ENCODE measurements around the gene RPS6KA5. TPM values are rescaled to one million over a fixed set of nuclear protein-coding genes. Genes with fewer than 3 reads are reported as not detected.
A peak's percentile ranks its signal among the peaks of the same experiment; 100 is the strongest.

The RPS6KA5 gene
- total and polyA plus RNA-seq, 9 of the 15 experiments (the other 6 are each of a cell fraction or from before 2014, with no cell fraction given): 0.88 to 7.7 (median 4.7) TPM

DNA sequence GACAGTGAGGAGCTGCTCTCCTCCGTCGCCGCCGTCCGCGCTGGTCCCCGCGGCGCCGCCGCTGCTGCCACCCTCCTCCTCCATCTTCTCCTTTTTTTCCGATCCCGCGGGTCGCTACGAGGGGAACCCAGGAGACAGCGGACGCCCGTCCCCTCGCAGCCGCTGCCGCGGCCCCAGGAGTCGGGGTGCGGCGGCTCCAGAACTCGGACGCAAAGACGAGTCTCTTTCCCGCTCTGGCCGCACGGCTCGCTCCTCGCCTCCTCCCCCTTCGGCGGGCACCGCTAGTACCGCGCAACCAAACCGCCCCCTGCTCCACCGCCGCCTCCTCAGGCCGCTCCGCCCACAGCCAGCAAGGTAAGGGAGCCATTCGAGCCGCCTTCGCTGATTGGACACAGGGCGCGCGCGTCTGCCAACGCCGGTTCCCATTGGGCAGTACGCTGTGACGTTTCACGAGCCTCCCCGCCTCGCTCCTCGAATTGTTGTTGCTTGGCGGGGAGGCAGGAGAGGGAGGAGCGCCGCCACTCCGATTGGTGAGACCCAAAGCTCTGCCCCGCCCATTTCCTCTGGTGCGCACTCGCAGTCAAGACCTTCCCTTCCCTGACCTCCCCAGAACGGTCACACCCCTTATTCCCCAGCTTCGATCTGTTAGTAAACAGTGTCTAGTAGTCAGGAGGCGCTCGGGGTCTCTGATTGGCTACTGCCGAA is at the start of gene RPS6KA5 (continued):
- TF ChIP-seq, protein P1, sequence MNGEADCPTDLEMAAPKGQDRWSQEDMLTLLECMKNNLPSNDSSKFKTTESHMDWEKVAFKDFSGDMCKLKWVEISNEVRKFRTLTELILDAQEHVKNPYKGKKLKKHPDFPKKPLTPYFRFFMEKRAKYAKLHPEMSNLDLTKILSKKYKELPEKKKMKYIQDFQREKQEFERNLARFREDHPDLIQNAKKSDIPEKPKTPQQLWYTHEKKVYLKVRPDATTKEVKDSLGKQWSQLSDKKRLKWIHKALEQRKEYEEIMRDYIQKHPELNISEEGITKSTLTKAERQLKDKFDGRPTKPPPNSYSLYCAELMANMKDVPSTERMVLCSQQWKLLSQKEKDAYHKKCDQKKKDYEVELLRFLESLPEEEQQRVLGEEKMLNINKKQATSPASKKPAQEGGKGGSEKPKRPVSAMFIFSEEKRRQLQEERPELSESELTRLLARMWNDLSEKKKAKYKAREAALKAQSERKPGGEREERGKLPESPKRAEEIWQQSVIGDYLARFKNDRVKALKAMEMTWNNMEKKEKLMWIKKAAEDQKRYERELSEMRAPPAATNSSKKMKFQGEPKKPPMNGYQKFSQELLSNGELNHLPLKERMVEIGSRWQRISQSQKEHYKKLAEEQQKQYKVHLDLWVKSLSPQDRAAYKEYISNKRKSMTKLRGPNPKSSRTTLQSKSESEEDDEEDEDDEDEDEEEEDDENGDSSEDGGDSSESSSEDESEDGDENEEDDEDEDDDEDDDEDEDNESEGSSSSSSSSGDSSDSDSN (IDR thresholded peaks at IDR 0.05; ENCODE audit: borderline replicate concordance in 1 of 2, low read depth in 2 of 2, low read length in 2 of 2): 0 out of 4 replicates have a peak, but pooled peaks of 1 of the 2 experiments have one; percentile 43
- TF ChIP-seq SRF (CRISPR knock-in tag; IDR thresholded peaks at IDR 0.05) (0 out of 4 replicates have a peak, but pooled peaks of 1 of the 2 experiments have one; percentile 64), MTA3 (IDR thresholded peaks at IDR 0.05; ENCODE audit: borderline replicate concordance) (peak; percentile 64; the same call in 1 of the 2 replicates), ZFX (CRISPR knock-in tag; IDR thresholded peaks at IDR 0.05) (peak; percentile 63), PHB (CRISPR knock-in tag; IDR thresholded peaks at IDR 0.05) (0 out of 2 replicates have a peak, but pooled peaks have one; percentile 32), HNRNPH1 (optimal IDR thresholded peaks at IDR 0.05; ENCODE audit: low read depth, low read length) (no peak), USF2 (CRISPR knock-in tag; IDR thresholded peaks at IDR 0.05) (no peak), RB1 (IDR thresholded peaks at IDR 0.05; ENCODE audit: low read depth) (peak; percentile 68; the same call in 1 of the 2 replicates), NKRF (IDR thresholded peaks at IDR 0.05; ENCODE audit: borderline replicate concordance) (peak; percentile 60; the same call in 1 of the 2 replicates), RAD21 (CRISPR knock-in tag; conservative IDR thresholded peaks at IDR 0.05 in 1 of 2, IDR thresholded peaks at IDR 0.05 in 1 of 2) (peak in 1 of 2 experiments; percentile 6; a peak in 2 of 4 replicates), ATF7 (IDR thresholded peaks at IDR 0.05) (peak; percentile 74)
- TF ChIP-seq, protein P2, sequence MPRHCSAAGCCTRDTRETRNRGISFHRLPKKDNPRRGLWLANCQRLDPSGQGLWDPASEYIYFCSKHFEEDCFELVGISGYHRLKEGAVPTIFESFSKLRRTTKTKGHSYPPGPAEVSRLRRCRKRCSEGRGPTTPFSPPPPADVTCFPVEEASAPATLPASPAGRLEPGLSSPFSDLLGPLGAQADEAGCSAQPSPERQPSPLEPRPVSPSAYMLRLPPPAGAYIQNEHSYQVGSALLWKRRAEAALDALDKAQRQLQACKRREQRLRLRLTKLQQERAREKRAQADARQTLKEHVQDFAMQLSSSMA (CRISPR knock-in tag; IDR thresholded peaks at IDR 0.05): no peak
- TF ChIP-seq, protein P3, sequence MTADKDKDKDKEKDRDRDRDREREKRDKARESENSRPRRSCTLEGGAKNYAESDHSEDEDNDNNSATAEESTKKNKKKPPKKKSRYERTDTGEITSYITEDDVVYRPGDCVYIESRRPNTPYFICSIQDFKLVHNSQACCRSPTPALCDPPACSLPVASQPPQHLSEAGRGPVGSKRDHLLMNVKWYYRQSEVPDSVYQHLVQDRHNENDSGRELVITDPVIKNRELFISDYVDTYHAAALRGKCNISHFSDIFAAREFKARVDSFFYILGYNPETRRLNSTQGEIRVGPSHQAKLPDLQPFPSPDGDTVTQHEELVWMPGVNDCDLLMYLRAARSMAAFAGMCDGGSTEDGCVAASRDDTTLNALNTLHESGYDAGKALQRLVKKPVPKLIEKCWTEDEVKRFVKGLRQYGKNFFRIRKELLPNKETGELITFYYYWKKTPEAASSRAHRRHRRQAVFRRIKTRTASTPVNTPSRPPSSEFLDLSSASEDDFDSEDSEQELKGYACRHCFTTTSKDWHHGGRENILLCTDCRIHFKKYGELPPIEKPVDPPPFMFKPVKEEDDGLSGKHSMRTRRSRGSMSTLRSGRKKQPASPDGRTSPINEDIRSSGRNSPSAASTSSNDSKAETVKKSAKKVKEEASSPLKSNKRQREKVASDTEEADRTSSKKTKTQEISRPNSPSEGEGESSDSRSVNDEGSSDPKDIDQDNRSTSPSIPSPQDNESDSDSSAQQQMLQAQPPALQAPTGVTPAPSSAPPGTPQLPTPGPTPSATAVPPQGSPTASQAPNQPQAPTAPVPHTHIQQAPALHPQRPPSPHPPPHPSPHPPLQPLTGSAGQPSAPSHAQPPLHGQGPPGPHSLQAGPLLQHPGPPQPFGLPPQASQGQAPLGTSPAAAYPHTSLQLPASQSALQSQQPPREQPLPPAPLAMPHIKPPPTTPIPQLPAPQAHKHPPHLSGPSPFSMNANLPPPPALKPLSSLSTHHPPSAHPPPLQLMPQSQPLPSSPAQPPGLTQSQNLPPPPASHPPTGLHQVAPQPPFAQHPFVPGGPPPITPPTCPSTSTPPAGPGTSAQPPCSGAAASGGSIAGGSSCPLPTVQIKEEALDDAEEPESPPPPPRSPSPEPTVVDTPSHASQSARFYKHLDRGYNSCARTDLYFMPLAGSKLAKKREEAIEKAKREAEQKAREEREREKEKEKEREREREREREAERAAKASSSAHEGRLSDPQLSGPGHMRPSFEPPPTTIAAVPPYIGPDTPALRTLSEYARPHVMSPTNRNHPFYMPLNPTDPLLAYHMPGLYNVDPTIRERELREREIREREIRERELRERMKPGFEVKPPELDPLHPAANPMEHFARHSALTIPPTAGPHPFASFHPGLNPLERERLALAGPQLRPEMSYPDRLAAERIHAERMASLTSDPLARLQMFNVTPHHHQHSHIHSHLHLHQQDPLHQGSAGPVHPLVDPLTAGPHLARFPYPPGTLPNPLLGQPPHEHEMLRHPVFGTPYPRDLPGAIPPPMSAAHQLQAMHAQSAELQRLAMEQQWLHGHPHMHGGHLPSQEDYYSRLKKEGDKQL (CRISPR knock-in tag; IDR thresholded peaks at IDR 0.05; ENCODE audit: borderline replicate concordance): no peak
